WTC11 (cell line): ENCODE measurements around the gene FAM20A. TPM values are rescaled to one million over a fixed set of nuclear protein-coding genes. Genes with fewer than 3 reads are reported as not detected.

ENCODE experiments used
- ATAC-seq: fragments of 200-7000 bp; cut with Tn5 transposase; 2 replicates; pipeline ENCODE4 v1.10.0; 2021; ENCODE audit warnings: mild to moderate bottlenecking, moderate library complexity
- CTCF ChIA-PET: fragments of 300-600 bp; sonication (Branson Sonifier 250); formaldehyde crosslinking; loops from one replicate; lab custom pipeline; 2021; ENCODE audit warnings: antibody characterized with exemption; lab: Charles Lee
- POLR2A ChIA-PET: fragments of 350-600 bp; sonication (Branson Sonifier 250); formaldehyde crosslinking; loops from one replicate; lab custom pipeline; 2021; ENCODE audit warnings: antibody characterized with exemption; lab: Charles Lee
- DNase-seq: peaks from one replicate; pipeline ENCODE4 v3.0.0; 2021; ENCODE audit warnings: low spot score
- H3K27ac Mint-ChIP-seq: 2 replicates; pipeline ENCODE4 v1.8.0; 2021; ENCODE audit warnings: mixed read lengths
- H3K27me3 Mint-ChIP-seq: 2 replicates; pipeline ENCODE4 v1.8.0; 2021; ENCODE audit warnings: low read depth, mild to moderate bottlenecking, moderate library complexity, mixed read lengths
- H3K36me3 Mint-ChIP-seq: 2 replicates; pipeline ENCODE4 v1.8.0; 2021; ENCODE audit warnings: mixed read lengths
- H3K4me1 Mint-ChIP-seq: 2 replicates; pipeline ENCODE4 v1.8.0; 2022; ENCODE audit warnings: mixed read lengths
- H3K4me3 Mint-ChIP-seq: 2 replicates; pipeline ENCODE4 v1.8.0; 2021; ENCODE audit warnings: mild to moderate bottlenecking, moderate library complexity, mixed read lengths
- H3K9me3 Mint-ChIP-seq: 2 replicates; pipeline ENCODE4 v1.8.0; 2021; ENCODE audit warnings: mixed read lengths
- ATF1 ChIP-seq: sonication (generic); formaldehyde crosslinking; IDR thresholded peaks from 2 replicates; pipeline ENCODE4 v1.8.1; 2023; ENCODE audit warnings: mild to moderate bottlenecking, moderate library complexity, missing genetic modification reagents
- CDX4 ChIP-seq: fragments of 250-450 bp; sonication (Bioruptor Pico); IDR thresholded peaks from 2 replicates; pipeline ENCODE4 v1.9.0; 2021; ENCODE audit warnings: moderate library complexity, mild to moderate bottlenecking, inconsistent platforms, borderline replicate concordance
- CREB1 ChIP-seq: sonication (generic); formaldehyde crosslinking; IDR thresholded peaks from 2 replicates; pipeline ENCODE4 v1.8.0; 2023; ENCODE audit warnings: mild to moderate bottlenecking, missing genetic modification reagents
- ELF4 ChIP-seq: sonication (generic); formaldehyde crosslinking; IDR thresholded peaks from 2 replicates; pipeline ENCODE4 v1.8.1; 2022; ENCODE audit warnings: low read depth, mild to moderate bottlenecking, moderate library complexity, missing genetic modification reagents
- ERG ChIP-seq: fragments of 250-450 bp; sonication (Bioruptor Pico); IDR thresholded peaks from 2 replicates; pipeline ENCODE4 v1.8.0; 2021; ENCODE audit warnings: mild to moderate bottlenecking
- FOXJ3 ChIP-seq: sonication (generic); formaldehyde crosslinking; IDR thresholded peaks from 2 replicates; pipeline ENCODE4 v1.9.0; 2021; ENCODE audit warnings: missing genetic modification reagents, mild to moderate bottlenecking, borderline replicate concordance
- GTF2I ChIP-seq: fragments of 250-450 bp; sonication (Bioruptor Pico); conservative IDR thresholded peaks from 2 replicates; pipeline ENCODE4 v1.4.0; 2021; ENCODE audit warnings: mild to moderate bottlenecking
- NFATC4 ChIP-seq: fragments of 250-450 bp; sonication (Bioruptor Pico); IDR thresholded peaks from 2 replicates; pipeline ENCODE4 v1.9.0; 2021; ENCODE audit warnings: mild to moderate bottlenecking
- PREB ChIP-seq: sonication (generic); formaldehyde crosslinking; IDR thresholded peaks from 2 replicates; pipeline ENCODE4 v1.8.1; 2022; ENCODE audit warnings: mild to moderate bottlenecking, missing genetic modification reagents, moderate library complexity, borderline replicate concordance
- PRRX2 ChIP-seq: fragments of 250-450 bp; sonication (Bioruptor Pico); IDR thresholded peaks from 2 replicates; pipeline ENCODE4 v1.8.0; 2021; ENCODE audit warnings: mild to moderate bottlenecking
- RELA ChIP-seq: sonication (generic); formaldehyde crosslinking; IDR thresholded peaks from 2 replicates; pipeline ENCODE4 v1.8.1; 2022; ENCODE audit warnings: missing genetic modification reagents, mild to moderate bottlenecking, borderline replicate concordance
- SOX15 ChIP-seq: fragments of 250-450 bp; sonication (Bioruptor Pico); IDR thresholded peaks from 2 replicates; pipeline ENCODE4 v1.9.0; 2021; ENCODE audit warnings: mild to moderate bottlenecking
- SP1 ChIP-seq: sonication (generic); formaldehyde crosslinking; conservative IDR thresholded peaks from 2 replicates; pipeline ENCODE4 v1.8.1; 2022; ENCODE audit warnings: missing genetic modification reagents
- STAT6 ChIP-seq: sonication (generic); formaldehyde crosslinking; conservative IDR thresholded peaks from 2 replicates; pipeline ENCODE4 v1.8.1; 2023; ENCODE audit warnings: mild to moderate bottlenecking, low read depth, missing genetic modification reagents, moderate library complexity
- TP53 ChIP-seq: sonication (generic); formaldehyde crosslinking; IDR thresholded peaks from 2 replicates; pipeline ENCODE4 v1.8.1; 2023; ENCODE audit warnings: mild to moderate bottlenecking, missing genetic modification reagents
- ZNF232 ChIP-seq: sonication (generic); formaldehyde crosslinking; IDR thresholded peaks from 2 replicates; pipeline ENCODE4 v1.8.0; 2022; ENCODE audit warnings: mild to moderate bottlenecking, missing genetic modification reagents
- ZNF263 ChIP-seq: sonication (generic); formaldehyde crosslinking; IDR thresholded peaks from 2 replicates; pipeline ENCODE4 v1.8.1; 2022; ENCODE audit warnings: low read depth, mild to moderate bottlenecking, moderate library complexity, missing genetic modification reagents
- total RNA-seq: library from RNA; stranded (reverse); gene quantifications from 3 replicates; pipeline ENCODE4 v1.2.3, GENCODE V29; 2021
- TF ChIP-seq, protein P1 (sequence below): sonication (generic); formaldehyde crosslinking; IDR thresholded peaks from 2 replicates; pipeline ENCODE4 v1.8.1; 2022; ENCODE audit warnings: low read depth, mild to moderate bottlenecking, moderate library complexity, missing genetic modification reagents, borderline replicate concordance
- TF ChIP-seq, protein P2 (sequence below): sonication (generic); formaldehyde crosslinking; IDR thresholded peaks from 2 replicates; pipeline ENCODE4 v1.8.0; 2022; ENCODE audit warnings: mild to moderate bottlenecking, missing genetic modification reagents
- TF ChIP-seq, protein P3 (sequence below): fragments of 250-450 bp; sonication (Bioruptor Pico); IDR thresholded peaks from 2 replicates; pipeline ENCODE4 v1.9.0; 2021; ENCODE audit warnings: mild to moderate bottlenecking, borderline replicate concordance

Gene FAM20A
- total RNA-seq, 1 experiment from 2014 or later: 5.8 TPM

DNA sequence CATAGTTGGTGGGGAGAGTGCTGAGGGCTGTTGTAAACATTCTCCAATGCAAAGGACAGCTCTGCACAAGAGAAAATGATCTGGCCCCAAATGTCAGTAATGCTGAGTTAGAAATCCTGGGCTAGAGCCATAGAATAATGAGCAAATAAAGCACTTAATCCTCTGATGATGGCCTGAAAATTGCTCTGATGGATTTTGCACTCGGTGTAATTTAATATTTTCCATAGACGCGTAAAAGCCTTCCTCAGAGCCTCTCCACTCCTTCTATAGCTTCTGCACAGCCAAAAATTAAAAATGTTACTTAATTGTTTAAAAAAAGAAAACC, 23.7 kb downstream of the FAM20A start (continued):
- TF ChIP-seq, protein P1, sequence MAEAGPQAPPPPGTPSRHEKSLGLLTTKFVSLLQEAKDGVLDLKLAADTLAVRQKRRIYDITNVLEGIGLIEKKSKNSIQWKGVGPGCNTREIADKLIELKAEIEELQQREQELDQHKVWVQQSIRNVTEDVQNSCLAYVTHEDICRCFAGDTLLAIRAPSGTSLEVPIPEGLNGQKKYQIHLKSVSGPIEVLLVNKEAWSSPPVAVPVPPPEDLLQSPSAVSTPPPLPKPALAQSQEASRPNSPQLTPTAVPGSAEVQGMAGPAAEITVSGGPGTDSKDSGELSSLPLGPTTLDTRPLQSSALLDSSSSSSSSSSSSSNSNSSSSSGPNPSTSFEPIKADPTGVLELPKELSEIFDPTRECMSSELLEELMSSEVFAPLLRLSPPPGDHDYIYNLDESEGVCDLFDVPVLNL (CRISPR knock-in tag): no peak
- TF ChIP-seq SP1 (CRISPR knock-in tag): no peak
- no peak for TF ChIP-seq CREB1 (CRISPR knock-in tag)
- no peak for TF ChIP-seq RELA
- no peak for TF ChIP-seq ZNF263 (CRISPR knock-in tag)
- TF ChIP-seq GTF2I (CRISPR knock-in tag): no peak
- TF ChIP-seq NFATC4: no peak
- no peak for TF ChIP-seq ATF1 (CRISPR knock-in tag)
- TF ChIP-seq, protein P2, sequence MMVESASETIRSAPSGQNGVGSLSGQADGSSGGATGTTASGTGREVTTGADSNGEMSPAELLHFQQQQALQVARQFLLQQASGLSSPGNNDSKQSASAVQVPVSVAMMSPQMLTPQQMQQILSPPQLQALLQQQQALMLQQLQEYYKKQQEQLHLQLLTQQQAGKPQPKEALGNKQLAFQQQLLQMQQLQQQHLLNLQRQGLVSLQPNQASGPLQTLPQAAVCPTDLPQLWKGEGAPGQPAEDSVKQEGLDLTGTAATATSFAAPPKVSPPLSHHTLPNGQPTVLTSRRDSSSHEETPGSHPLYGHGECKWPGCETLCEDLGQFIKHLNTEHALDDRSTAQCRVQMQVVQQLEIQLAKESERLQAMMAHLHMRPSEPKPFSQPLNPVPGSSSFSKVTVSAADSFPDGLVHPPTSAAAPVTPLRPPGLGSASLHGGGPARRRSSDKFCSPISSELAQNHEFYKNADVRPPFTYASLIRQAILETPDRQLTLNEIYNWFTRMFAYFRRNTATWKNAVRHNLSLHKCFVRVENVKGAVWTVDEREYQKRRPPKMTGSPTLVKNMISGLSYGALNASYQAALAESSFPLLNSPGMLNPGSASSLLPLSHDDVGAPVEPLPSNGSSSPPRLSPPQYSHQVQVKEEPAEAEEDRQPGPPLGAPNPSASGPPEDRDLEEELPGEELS (CRISPR knock-in tag): no peak

GRCh38 chr17:68576811-68577496, 24.2 kb downstream of the FAM20A start:
- Mint-ChIP-seq H3K9me3 (peaks cover 4% of the 10 kb centered on the region; the same call in 1 of the 2 replicates), H3K27me3 (no peaks in the 10 kb centered on the region; the same call in 1 of the 2 replicates), H3K4me3 (no peak overlapping the region), H3K4me1 (0 out of 2 replicates have a peak, but pooled peaks cover 2% of the 10 kb centered on the region), H3K36me3 (no peaks in the 10 kb centered on the region), H3K27ac (no peak overlapping the region)
- ATAC-seq (peak; percentile 57), DNase-seq (no peak)
- POLR2A ChIA-PET: no interaction called here
- CTCF ChIA-PET: interaction anchor here (1.2 to 1.4 kb wide), 2 partner anchors 23 to 37 kb away, joined by 3 to 8 read pairs; partner anchors contain the start of gene FAM20A
- TF ChIP-seq CDX4 (CRISPR knock-in tag) (no peak), ELF4 (CRISPR knock-in tag) (no peak), ZNF232 (CRISPR knock-in tag) (no peak), PREB (CRISPR knock-in tag) (no peak), ERG (no peak), FOXJ3 (CRISPR knock-in tag) (no peak), PRRX2 (no peak), STAT6 (CRISPR knock-in tag) (no peak), SOX15 (CRISPR knock-in tag) (no peak), TP53 (CRISPR knock-in tag) (no peak), ATF1 (CRISPR knock-in tag) (no peak)
- TF ChIP-seq, protein P3, sequence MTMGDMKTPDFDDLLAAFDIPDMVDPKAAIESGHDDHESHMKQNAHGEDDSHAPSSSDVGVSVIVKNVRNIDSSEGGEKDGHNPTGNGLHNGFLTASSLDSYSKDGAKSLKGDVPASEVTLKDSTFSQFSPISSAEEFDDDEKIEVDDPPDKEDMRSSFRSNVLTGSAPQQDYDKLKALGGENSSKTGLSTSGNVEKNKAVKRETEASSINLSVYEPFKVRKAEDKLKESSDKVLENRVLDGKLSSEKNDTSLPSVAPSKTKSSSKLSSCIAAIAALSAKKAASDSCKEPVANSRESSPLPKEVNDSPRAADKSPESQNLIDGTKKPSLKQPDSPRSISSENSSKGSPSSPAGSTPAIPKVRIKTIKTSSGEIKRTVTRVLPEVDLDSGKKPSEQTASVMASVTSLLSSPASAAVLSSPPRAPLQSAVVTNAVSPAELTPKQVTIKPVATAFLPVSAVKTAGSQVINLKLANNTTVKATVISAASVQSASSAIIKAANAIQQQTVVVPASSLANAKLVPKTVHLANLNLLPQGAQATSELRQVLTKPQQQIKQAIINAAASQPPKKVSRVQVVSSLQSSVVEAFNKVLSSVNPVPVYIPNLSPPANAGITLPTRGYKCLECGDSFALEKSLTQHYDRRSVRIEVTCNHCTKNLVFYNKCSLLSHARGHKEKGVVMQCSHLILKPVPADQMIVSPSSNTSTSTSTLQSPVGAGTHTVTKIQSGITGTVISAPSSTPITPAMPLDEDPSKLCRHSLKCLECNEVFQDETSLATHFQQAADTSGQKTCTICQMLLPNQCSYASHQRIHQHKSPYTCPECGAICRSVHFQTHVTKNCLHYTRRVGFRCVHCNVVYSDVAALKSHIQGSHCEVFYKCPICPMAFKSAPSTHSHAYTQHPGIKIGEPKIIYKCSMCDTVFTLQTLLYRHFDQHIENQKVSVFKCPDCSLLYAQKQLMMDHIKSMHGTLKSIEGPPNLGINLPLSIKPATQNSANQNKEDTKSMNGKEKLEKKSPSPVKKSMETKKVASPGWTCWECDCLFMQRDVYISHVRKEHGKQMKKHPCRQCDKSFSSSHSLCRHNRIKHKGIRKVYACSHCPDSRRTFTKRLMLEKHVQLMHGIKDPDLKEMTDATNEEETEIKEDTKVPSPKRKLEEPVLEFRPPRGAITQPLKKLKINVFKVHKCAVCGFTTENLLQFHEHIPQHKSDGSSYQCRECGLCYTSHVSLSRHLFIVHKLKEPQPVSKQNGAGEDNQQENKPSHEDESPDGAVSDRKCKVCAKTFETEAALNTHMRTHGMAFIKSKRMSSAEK (CRISPR knock-in tag): no peak
- TF ChIP-seq, protein P2 (CRISPR knock-in tag): no peak
